PFSK-1 (cell line): Measurements from ENCODE around the gene ARHGAP18.

Experiments used
- POLR2AphosphoS5 ChIP-seq: IDR thresholded peaks from 2 replicates; pipeline ENCODE4 v1.6.1; 2012; ENCODE audit warnings: low read depth, mild to moderate bottlenecking, control low read depth, low read length, moderate library complexity
- REST ChIP-seq, 2 experiments: IDR thresholded peaks; 2 replicates each; pipeline versions ENCODE4 v1.6.1 to v1.8.0; 2011 to 2012; ENCODE audit warnings: low read depth in 2 of 2, low read length in 2 of 2, control low read depth in 1 of 2, inconsistent platforms in 1 of 2, mild to moderate bottlenecking in 1 of 2, moderate library complexity in 1 of 2; ENCODE audit not compliant: insufficient read depth in 1 of 2
- SIN3A ChIP-seq: IDR thresholded peaks from 2 replicates; pipeline ENCODE4 v1.6.1; 2012; ENCODE audit warnings: mild to moderate bottlenecking, low read length, moderate library complexity, borderline replicate concordance; ENCODE audit not compliant: insufficient read depth

- no peak for TF ChIP-seq POLR2AphosphoS5
- TF ChIP-seq SIN3A: no peak
- TF ChIP-seq REST (IDR thresholded peaks at IDR 0.05; ENCODE audit: insufficient read depth in 1 of 2, low read depth in 2 of 2, low read length in 2 of 2): no peak
These were observed 112.8 kb downstream of the ARHGAP18 start for GRCh38 chr6:129597023-129597713.
